Jurkat, Clone E6-1 (cell line): ENCODE results near the gene BIRC5.
"Not testable (repeated sequence)": the region's sequence is repeated elsewhere in the genome, so short reads cannot be mapped to it uniquely, and the experiment has no call there.

ENCODE experiments used
- DNase-seq: peaks from one replicate; pipeline ENCODE4 v3.0.0-alpha.2; 2011; ENCODE audit warnings: low read depth, low spot score
- H3K4me3 ChIP-seq: 2 replicates; pipeline ENCODE4 v1.5.1; 2011; ENCODE audit warnings: mild to moderate bottlenecking, low read length, control low read depth, moderate library complexity

BIRC5 gene

GRCh38 chr17:78219396-78220150 lies 5.5 kb downstream of the BIRC5 start:
- no peak for DNase-seq
- no peak overlapping the region for H3K4me3 ChIP-seq

GRCh38 chr17:78223061-78223460 lies 9.0 kb downstream of the BIRC5 start:
- no peak for DNase-seq
- H3K4me3 ChIP-seq, result no peak overlapping the region

DNA sequence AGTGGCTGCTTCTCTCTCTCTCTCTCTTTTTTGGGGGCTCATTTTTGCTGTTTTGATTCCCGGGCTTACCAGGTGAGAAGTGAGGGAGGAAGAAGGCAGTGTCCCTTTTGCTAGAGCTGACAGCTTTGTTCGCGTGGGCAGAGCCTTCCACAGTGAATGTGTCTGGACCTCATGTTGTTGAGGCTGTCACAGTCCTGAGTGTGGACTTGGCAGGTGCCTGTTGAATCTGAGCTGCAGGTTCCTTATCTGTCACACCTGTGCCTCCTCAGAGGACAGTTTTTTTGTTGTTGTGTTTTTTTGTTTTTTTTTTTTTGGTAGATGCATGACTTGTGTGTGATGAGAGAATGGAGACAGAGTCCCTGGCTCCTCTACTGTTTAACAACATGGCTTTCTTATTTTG lies 9.7 kb downstream of the BIRC5 start:
- DNase-seq, result no peak
- no peak overlapping the region for H3K4me3 ChIP-seq

- no peak overlapping the region for H3K4me3 ChIP-seq
- DNase-seq, result no peak
These were observed 10.4 kb downstream of the BIRC5 start for GRCh38 chr17:78224231-78225087.

- H3K4me3 ChIP-seq, result no peak overlapping the region
- DNase-seq, result no peak
These were observed 11.2 kb downstream of the BIRC5 start for GRCh38 chr17:78225088-78225865.

GRCh38 chr17:78226055-78226758 lies 12.2 kb downstream of the BIRC5 start:
- H3K4me3 ChIP-seq, result no peak overlapping the region
- DNase-seq, result no peak

GRCh38 chr17:78226759-78227454 lies 12.9 kb downstream of the BIRC5 start:
- no peak overlapping the region for H3K4me3 ChIP-seq
- no peak for DNase-seq

GRCh38 chr17:78227455-78227916 lies 13.4 kb downstream of the BIRC5 start:
- DNase-seq, result no peak
- no peak overlapping the region for H3K4me3 ChIP-seq

DNA sequence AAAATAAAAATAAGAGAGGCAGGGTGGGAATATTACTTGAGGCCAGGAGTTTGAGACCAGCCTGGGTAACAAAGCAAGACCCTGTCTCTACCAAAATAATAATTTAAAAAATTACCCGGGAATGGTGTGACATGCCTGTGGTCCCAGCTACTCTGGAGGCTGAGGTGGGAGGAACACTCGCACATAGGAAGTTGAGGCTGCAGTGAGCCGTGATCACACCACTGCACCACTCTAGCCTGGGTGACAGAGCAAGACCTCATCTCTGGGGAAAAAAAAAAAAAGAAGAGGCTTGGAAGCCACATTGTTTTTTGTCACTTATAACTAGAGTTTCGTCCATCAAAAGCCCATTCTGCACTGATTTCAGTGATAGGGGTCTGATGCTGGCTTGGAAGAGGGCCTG lies 14.1 kb downstream of the BIRC5 start:
- no peak overlapping the region for H3K4me3 ChIP-seq
- no peak for DNase-seq

DNA sequence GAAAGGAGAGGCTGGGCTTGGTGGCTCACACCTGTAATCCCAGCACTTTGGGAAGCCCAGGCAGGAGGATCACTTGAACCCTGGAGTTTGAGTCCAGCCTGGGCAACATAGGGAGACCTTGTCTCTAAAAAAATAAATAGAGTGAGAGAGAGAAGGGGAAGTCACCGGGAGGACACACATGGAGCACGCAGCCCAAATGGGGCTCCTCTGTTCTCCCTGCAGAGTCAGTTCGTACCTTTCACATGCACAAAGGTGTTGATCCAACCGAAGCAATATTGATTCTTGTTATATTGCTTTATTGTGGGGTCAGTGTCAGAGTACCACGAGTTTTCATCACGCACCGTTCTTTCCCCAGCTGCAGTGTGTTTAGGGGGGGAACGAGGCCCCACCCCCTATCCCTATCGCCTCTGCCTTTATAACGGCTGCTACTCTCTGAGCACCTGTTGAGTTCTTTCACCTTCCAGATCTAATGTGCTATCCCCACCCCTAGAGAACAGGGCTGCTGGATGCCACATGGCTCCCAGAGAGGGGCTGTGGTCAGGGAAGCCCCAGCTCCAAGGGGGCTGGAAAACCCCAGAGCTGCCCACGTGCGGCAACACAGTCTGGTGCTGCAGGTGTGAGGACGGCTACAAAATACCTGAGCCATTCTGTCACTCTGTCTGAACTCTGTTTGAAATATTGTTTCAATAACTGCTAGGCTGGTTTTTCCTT lies 16.4 kb downstream of the BIRC5 start:
- DNase-seq, result no peak

GRCh38 chr17:78230996-78231935 lies 17.2 kb downstream of the BIRC5 start, which contains the start of gene TMEM235:
TSS of gene TMEM235 (plus strand) at chr17:78231631. CDS start at chr17:78232024, 393 bp downstream.
- H3K4me3 ChIP-seq, result no peak within 1 kb of the TSS
- DNase-seq, result no peak

More for the DNA sequence above, 16.4 kb downstream of the BIRC5 start:
- no peak overlapping the region for H3K4me3 ChIP-seq

DNA sequence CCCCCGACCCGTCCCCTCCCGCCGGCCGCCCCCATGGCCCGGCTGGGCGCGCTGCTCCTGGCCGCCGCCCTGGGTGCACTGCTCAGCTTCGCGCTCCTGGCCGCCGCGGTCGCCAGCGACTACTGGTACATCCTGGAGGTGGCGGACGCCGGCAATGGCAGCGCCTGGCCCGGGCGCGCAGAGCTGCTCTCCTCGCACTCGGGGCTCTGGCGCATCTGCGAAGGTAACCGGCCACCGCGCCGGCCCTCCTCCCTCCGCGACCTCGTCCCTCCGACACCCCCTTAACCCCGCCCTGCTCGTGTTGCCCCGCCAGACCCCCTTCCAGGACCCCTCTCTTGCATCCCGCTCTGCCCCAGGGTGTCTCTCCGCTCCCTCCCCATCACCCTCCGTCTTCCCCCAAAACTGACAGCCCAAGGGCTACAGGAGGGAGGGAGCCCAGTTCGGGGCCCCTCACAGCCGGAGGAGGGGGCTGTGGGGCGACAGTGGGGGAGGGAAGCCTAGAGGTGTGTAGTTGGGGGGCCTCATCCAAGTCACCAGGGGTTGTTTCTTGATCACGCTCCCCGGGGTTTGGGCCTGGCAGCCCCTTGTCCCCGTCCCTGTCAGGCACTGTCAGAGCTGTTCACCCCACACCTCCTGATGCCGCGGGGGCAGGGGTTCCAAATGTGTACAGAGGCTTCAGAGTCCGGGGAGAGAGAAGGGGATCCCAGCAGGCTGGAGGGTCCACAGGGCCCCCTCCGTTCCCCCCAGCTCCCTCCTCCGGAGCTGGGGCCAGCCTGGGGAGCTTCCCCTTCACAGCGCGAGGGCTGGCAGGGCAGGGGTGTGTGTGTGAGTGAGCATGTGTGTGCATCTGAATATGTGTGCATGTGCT lies 18.2 kb downstream of the BIRC5 start:
- no peak overlapping the region for H3K4me3 ChIP-seq
- no peak for DNase-seq

DNA sequence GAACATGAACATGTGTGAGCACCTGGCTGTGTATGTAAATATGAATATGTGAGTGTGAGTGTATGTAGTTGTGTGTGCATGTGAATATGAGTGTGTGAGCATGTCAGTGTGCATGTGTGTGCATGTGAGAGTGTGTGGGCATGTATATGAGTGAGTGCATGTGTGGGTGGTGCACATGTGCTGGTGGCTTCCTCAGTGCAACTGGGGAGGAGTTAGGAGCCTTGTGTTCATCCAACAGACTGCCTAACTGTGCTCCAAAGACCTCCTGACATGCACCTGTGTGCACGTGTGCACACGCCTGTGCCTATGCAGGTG lies 18.8 kb downstream of the BIRC5 start:
- H3K4me3 ChIP-seq, result no peak overlapping the region
- no peak for DNase-seq

GRCh38 chr17:78233678-78234077 lies 19.6 kb downstream of the BIRC5 start:
- no peak overlapping the region for H3K4me3 ChIP-seq
- DNase-seq, result no peak

DNA sequence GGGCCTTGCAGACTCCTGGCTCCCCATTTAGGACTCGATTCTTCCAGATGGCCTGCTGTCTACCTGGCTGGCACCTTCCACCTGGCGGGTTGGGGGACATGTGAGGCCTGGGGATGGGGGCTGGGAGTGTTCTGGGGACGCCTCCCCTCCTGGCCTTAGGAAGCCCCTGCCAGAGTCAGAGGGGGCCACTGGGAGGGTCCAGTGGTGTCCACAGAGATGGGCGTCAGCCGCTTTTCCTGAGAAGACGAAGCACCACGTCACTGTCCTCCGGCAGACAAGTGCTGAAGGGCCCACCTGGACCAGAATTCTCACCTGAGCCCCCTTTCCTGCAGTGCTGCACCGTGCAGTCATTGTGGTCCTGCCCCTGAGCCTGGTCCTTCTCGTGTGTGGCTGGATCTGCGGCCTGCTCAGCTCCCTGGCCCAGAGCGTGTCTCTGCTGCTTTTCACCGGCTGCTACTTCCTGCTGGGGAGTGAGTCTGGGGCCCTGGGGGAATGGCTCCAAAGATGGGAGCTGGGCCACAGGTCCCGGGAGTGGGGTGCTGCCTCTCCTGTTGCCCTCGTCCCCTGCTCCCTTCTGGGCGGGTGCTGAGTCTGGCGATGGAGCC lies 20.3 kb downstream of the BIRC5 start:
- DNase-seq, result no peak
- H3K4me3 ChIP-seq, result no peak overlapping the region

DNA sequence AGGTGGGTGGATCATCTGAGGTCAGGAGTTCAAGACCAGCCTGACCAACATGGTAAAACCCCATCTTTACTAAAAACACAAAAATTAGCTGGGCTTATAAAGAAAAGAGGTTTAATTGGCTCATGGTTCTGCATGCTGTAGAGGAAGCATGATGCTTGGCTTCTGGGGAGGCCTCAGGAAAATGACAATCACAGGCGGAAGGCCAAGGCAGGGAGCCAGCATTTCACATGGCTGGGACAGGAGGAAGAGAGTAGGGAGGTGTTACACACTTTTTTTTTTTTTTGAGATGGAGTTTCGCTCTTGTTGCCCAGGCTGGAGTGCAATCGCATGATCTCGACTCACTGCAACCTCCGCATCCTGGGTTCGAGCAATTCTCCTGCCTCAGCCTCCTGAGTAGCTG lies 21.0 kb downstream of the BIRC5 start:
- not testable (repeated sequence) for DNase-seq, H3K4me3 ChIP-seq
